Keratinocyte (primary cell): ENCODE results near the gene ENTPD2. TPM values are rescaled to one million over a fixed set of nuclear protein-coding genes. Genes with fewer than 3 reads are reported as not detected.
A peak's percentile ranks its signal among the peaks of the same experiment; 100 is the strongest.

Experiments used
- DNase-seq: peaks from one replicate; pipeline ENCODE4 v3.0.0-alpha.2; 2011; ENCODE audit warnings: low read depth, missing footprints, low spot score
- FAIRE-seq: peaks from 2 replicates; lab custom pipeline; 2011; peaks lifted over from hg19 to GRCh38; lab: Jason Lieb, UNC
- H2AFZ ChIP-seq: 2 replicates; pipeline ENCODE4 v1.6.0; 2012; ENCODE audit warnings: low read length, control low read depth, inconsistent platforms; ENCODE audit not compliant: control insufficient read depth
- H3K27ac ChIP-seq: 2 replicates; pipeline ENCODE4 v1.5.1; 2011; ENCODE audit warnings: low read length; ENCODE audit not compliant: control insufficient read depth, insufficient read depth
- H3K27me3 ChIP-seq: 3 replicates; pipeline ENCODE4 v1.6.0; 2011; ENCODE audit warnings: low read length; ENCODE audit not compliant: control insufficient read depth, insufficient read depth; ENCODE audit errors: extremely low read depth
- H3K36me3 ChIP-seq, 2 experiments: 2 replicates in 1 of 2; 3 replicates in 1 of 2; pipeline ENCODE4 v1.5.1; 2011; ENCODE audit warnings: low read length in 2 of 2, mild to moderate bottlenecking in 1 of 2; ENCODE audit not compliant: control insufficient read depth in 2 of 2, insufficient read depth in 2 of 2; ENCODE audit errors: extremely low read depth in 1 of 2
- H3K4me1 ChIP-seq: 3 replicates; pipeline ENCODE4 v1.5.1; 2011; ENCODE audit warnings: low read length; ENCODE audit not compliant: control insufficient read depth, insufficient read depth; ENCODE audit errors: extremely low read depth
- H3K4me2 ChIP-seq: 3 replicates; pipeline ENCODE4 v1.6.0; 2011; ENCODE audit warnings: low read depth, low read length; ENCODE audit not compliant: control insufficient read depth, insufficient read depth; ENCODE audit errors: extremely low read depth
- H3K4me3 ChIP-seq, 3 experiments: fragments of 200-600 bp in 1 of 3; sonication (generic) in 1 of 3; 2 replicates in 2 of 3; 3 replicates in 1 of 3; pipeline ENCODE4 v1.5.1; 2011 to 2016; ENCODE audit warnings: low read length in 3 of 3, mild to moderate bottlenecking in 3 of 3, control low read depth in 2 of 3, inconsistent platforms in 1 of 3, low read depth in 1 of 3, mixed read lengths in 1 of 3, mixed run types in 1 of 3, moderate library complexity in 1 of 3; ENCODE audit not compliant: control insufficient read depth in 2 of 3, insufficient read depth in 2 of 3; ENCODE audit errors: extremely low read depth in 1 of 3
- H3K79me2 ChIP-seq: 2 replicates; pipeline ENCODE4 v1.6.0; 2012; ENCODE audit warnings: low read length; ENCODE audit not compliant: control insufficient read depth, insufficient read depth
- H3K9ac ChIP-seq: 3 replicates; pipeline ENCODE4 v1.6.0; 2011; ENCODE audit warnings: low read length; ENCODE audit not compliant: control insufficient read depth, insufficient read depth; ENCODE audit errors: extremely low read depth
- H3K9me1 ChIP-seq: 3 replicates; pipeline ENCODE4 v1.6.0; 2011; ENCODE audit warnings: low read length; ENCODE audit not compliant: control insufficient read depth, insufficient read depth; ENCODE audit errors: extremely low read depth
- H3K9me3 ChIP-seq: 2 replicates; pipeline ENCODE4 v1.5.1; 2012; ENCODE audit warnings: low read depth, low read length; ENCODE audit not compliant: control insufficient read depth
- H4K20me1 ChIP-seq: 3 replicates; pipeline ENCODE4 v1.6.0; 2011; ENCODE audit warnings: low read length; ENCODE audit not compliant: control insufficient read depth, insufficient read depth; ENCODE audit errors: extremely low read depth
- CTCF ChIP-seq, 3 experiments: IDR thresholded peaks in 1 of 3; conservative IDR thresholded peaks in 1 of 3; optimal IDR thresholded peaks in 1 of 3; 2 replicates in 2 of 3; 3 replicates in 1 of 3; pipeline versions ENCODE3 to v1.5.1; 2011; ENCODE audit warnings: low read length in 3 of 3, mild to moderate bottlenecking in 3 of 3, moderate library complexity in 2 of 3, control low read depth in 1 of 3, inconsistent platforms in 1 of 3; ENCODE audit not compliant: insufficient read depth in 2 of 3; ENCODE audit errors: extremely low read depth in 1 of 3
- EZH2 ChIP-seq: IDR thresholded peaks from one replicate; pipeline ENCODE4 v1.6.1; 2012; ENCODE audit warnings: inconsistent platforms, mild to moderate bottlenecking, low read length, moderate library complexity
- dilution Hi-C: fragments of 300-500 bp; cut with MboI; formaldehyde crosslinking; loops from one replicate; pipeline ENCODE4 v1.7.0; 2020; ENCODE audit warnings: low sequenced_read_pairs; ENCODE audit not compliant: extremely low pct_ligation_motif_present
- polyA plus RNA-seq, 5 experiments: library from polyadenylated mRNA; depleted of rRNA in 3 of 5; stranded (reverse) in 3 of 5; stranded (forward) in 1 of 5; unstranded in 1 of 5; fragments of >200 nt; gene quantifications; 1 replicate in 1 of 5; 2 replicates in 3 of 5; 3 replicates in 1 of 5; pipeline versions ENCODE4 v1.2.1 to v1.2.3, GENCODE V29; 2011 to 2012; ENCODE audit warnings: missing spikeins in 2 of 5, low read depth in 1 of 5, low replicate concordance in 1 of 5

Gene ENTPD2
- polyA plus RNA-seq, 1 donor (not counting 4 experiments of a cell fraction or from before 2014, with no cell fraction given): 0.52 TPM

DNA sequence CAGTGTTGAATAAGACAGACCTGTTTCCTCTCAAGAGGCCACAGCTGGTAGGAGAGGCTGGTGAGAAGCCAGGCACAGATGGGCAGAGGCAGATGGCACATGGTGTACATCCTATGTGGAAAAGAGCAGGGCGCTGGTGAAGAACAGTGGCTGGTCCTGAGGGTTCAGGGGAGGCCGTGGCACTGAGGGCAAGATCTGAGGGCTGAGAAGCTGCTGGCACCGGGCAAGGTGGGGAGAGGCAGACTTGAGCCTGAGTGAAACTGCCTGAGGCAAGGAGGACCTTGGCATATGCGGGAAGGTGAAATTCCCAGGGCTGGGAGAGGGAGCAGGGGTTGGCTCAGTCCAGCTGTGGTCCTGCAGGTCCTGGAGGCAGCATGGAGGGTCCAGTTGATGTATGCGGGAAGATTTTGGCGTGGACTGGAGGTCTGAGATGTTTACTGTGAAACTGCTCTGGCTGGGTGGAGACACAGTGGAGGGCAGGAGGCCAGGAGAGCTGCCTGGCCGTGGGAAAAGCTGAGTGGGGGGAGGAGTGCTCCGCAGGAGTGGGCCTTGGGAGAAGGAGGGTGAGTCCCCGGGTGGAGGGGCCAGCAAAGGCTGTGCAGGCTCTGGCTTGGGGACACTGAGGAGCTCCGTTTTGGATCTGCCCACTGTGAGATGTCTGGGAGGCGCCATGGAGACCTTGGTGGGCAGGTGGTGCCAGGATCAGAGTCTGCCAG is 35.5 kb upstream of the ENTPD2 start:
- DNase-seq (no peak), FAIRE-seq (no peak)
- H3K4me1 ChIP-seq: peaks cover 29% of the 10 kb centered on the region
- TF ChIP-seq EZH2: no peak
- TF ChIP-seq CTCF (optimal IDR thresholded peaks at IDR 0.05 in 1 of 3, IDR thresholded peaks at IDR 0.05 in 1 of 3, conservative IDR thresholded peaks at IDR 0.05 in 1 of 3; ENCODE audit: extremely low read depth in 1 of 3, insufficient read depth in 2 of 3, low read length in 3 of 3): no peak
- H3K4me2 ChIP-seq: no peak overlapping the region
- H4K20me1 ChIP-seq: no peaks in the 10 kb centered on the region
- no peaks in the 10 kb centered on the region for H3K27me3 ChIP-seq
- no peaks in the 10 kb centered on the region for H3K9me1 ChIP-seq
- no peak overlapping the region for H3K9ac ChIP-seq
- H3K9me3 ChIP-seq: no peaks in the 10 kb centered on the region
- H3K27ac ChIP-seq: no peak overlapping the region
- H3K36me3 ChIP-seq: peaks cover 2 to 13% of the 10 kb centered on the region in 2 experiments
- no peak overlapping the region for H3K4me3 ChIP-seq
- no peak overlapping the region for H2AFZ ChIP-seq
- peaks cover 8% of the 10 kb centered on the region for H3K79me2 ChIP-seq
- dilution Hi-C loops: no loop called here

DNA sequence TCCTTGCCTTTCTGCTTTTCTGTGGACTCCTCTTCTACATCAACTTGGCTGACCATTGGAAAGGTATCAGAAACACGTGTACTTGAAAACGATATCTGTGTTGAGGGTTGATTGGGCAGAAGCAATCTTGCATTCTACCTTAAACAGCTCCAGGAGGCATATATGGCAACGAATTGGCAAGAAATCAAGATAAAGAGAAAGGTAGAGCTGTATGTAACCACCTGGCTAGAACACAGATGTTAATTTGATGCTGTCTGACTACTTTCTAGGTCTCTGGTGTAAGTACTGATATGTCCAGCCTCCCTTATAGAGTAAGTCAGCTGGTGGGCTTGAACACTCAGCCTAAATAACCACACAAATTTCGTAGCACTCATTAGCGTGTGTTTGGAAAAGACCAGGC is 34.3 kb upstream of the ENTPD2 start:
- no peaks in the 10 kb centered on the region for H3K27me3 ChIP-seq
- FAIRE-seq (no peak), DNase-seq (no peak)
- no peak for TF ChIP-seq CTCF (optimal IDR thresholded peaks at IDR 0.05 in 1 of 3, IDR thresholded peaks at IDR 0.05 in 1 of 3, conservative IDR thresholded peaks at IDR 0.05 in 1 of 3; ENCODE audit: extremely low read depth in 1 of 3, insufficient read depth in 2 of 3, low read length in 3 of 3)
- no peak for TF ChIP-seq EZH2
- dilution Hi-C loops: no loop called here
- H3K36me3 ChIP-seq: peaks cover 2 to 13% of the 10 kb centered on the region in 2 experiments
- H3K27ac ChIP-seq: no peak overlapping the region
- H3K9ac ChIP-seq: no peak overlapping the region
- no peaks in the 10 kb centered on the region for H3K9me3 ChIP-seq
- no peaks in the 10 kb centered on the region for H4K20me1 ChIP-seq
- peaks cover 41% of the 10 kb centered on the region for H3K4me1 ChIP-seq
- H3K4me3 ChIP-seq: peak overlapping the region in 2 of 3 experiments; percentile 76 to 93
- H2AFZ ChIP-seq: no peak overlapping the region
- H3K4me2 ChIP-seq: peak overlapping the region; percentile 99
- H3K9me1 ChIP-seq: peaks cover 1% of the 10 kb centered on the region
- peaks cover 8% of the 10 kb centered on the region for H3K79me2 ChIP-seq
